CD14-positive monocyte (primary cell): ENCODE measurements around the gene LRRC4. TPM values are rescaled to one million over a fixed set of nuclear protein-coding genes. Genes with fewer than 3 reads are reported as not detected.

ENCODE experiments used
- DNase-seq, 3 donors: peaks; one replicate each; pipeline ENCODE4 v3.0.0-alpha.2; 2011 to 2022
- H2AFZ ChIP-seq: 2 replicates; pipeline ENCODE4 v1.6.0; 2012; ENCODE audit warnings: mild to moderate bottlenecking, low read depth, low read length, inconsistent platforms; ENCODE audit not compliant: insufficient read depth, poor library complexity, severe bottlenecking
- H3K27ac ChIP-seq, 2 donors: 1 replicate in 1 of 2; 2 replicates in 1 of 2; pipeline ENCODE4 v1.5.1; 2012 to 2013; ENCODE audit warnings: low read length in 2 of 2, control low read depth in 1 of 2, inconsistent platforms in 1 of 2, low read depth in 1 of 2, mild to moderate bottlenecking in 1 of 2
- H3K27me3 ChIP-seq, 2 donors: one replicate each; pipeline versions ENCODE4 v1.6.0 to v1.6.1; 2011 to 2013; ENCODE audit warnings: low read length in 2 of 2; ENCODE audit not compliant: control insufficient read depth in 2 of 2, insufficient read depth in 2 of 2
- H3K36me3 ChIP-seq, 2 donors: replicated peaks in 1 of 2; 1 replicate in 1 of 2; 2 replicates in 1 of 2; pipeline versions ENCODE4 v1.5.1 to v1.6.1; 2012 to 2013; ENCODE audit warnings: low read length in 2 of 2, control low read depth in 1 of 2, inconsistent platforms in 1 of 2, mild to moderate bottlenecking in 1 of 2; ENCODE audit not compliant: insufficient read depth in 2 of 2, control insufficient read depth in 1 of 2
- H3K4me1 ChIP-seq, 2 donors: 1 replicate in 1 of 2; 2 replicates in 1 of 2; pipeline versions ENCODE4 v1.5.1 to v1.6.1; 2012 to 2013; ENCODE audit warnings: low read length in 2 of 2, control low read depth in 1 of 2, inconsistent platforms in 1 of 2, mild to moderate bottlenecking in 1 of 2, moderate library complexity in 1 of 2; ENCODE audit not compliant: insufficient read depth in 2 of 2, control insufficient read depth in 1 of 2
- H3K4me2 ChIP-seq: replicated peaks from 2 replicates; pipeline ENCODE3; 2012; ENCODE audit warnings: low read length, moderate library complexity, mild to moderate bottlenecking; ENCODE audit not compliant: poor library complexity, severe bottlenecking; ENCODE audit errors: extremely low read depth
- H3K4me3 ChIP-seq, 3 experiments: fragments of 200-600 bp in 1 of 3; sonication (generic) in 1 of 3; replicated peaks in 1 of 3; 1 replicate in 2 of 3; 2 replicates in 1 of 3; pipeline ENCODE4 v1.5.1; 2011 to 2013; ENCODE audit warnings: low read length in 3 of 3, mild to moderate bottlenecking in 3 of 3, control low read depth in 2 of 3, low read depth in 2 of 3, inconsistent platforms in 1 of 3, moderate library complexity in 1 of 3
- H3K79me2 ChIP-seq: 2 replicates; pipeline ENCODE4 v1.6.0; 2012; ENCODE audit warnings: mild to moderate bottlenecking, control low read depth, inconsistent platforms, low read length, moderate library complexity; ENCODE audit not compliant: insufficient read depth
- H3K9ac ChIP-seq: 2 replicates; pipeline ENCODE4 v1.6.0; 2017; ENCODE audit warnings: low read length, mild to moderate bottlenecking; ENCODE audit not compliant: insufficient read depth, poor library complexity, severe bottlenecking
- H3K9me3 ChIP-seq, 2 donors: replicated peaks in 1 of 2; 1 replicate in 1 of 2; 2 replicates in 1 of 2; pipeline versions ENCODE4 v1.5.1 to v1.6.1; 2012 to 2013; ENCODE audit warnings: low read length in 2 of 2, control low read depth in 1 of 2; ENCODE audit not compliant: control insufficient read depth in 1 of 2, insufficient read depth in 1 of 2
- H4K20me1 ChIP-seq: 2 replicates; pipeline ENCODE4 v1.6.0; 2012; ENCODE audit warnings: mild to moderate bottlenecking, low read length, control low read depth, moderate library complexity; ENCODE audit not compliant: insufficient read depth
- H3K27ac Mint-ChIP-seq, 7 donors: one replicate each; pipeline ENCODE4 v1.8.0; 2020; ENCODE audit warnings: mild to moderate bottlenecking in 7 of 7, mixed read lengths in 7 of 7, moderate library complexity in 6 of 7, inconsistent platforms in 2 of 7
- H3K27me3 Mint-ChIP-seq, 3 donors: one replicate each; pipeline ENCODE4 v1.8.0; 2021 to 2022; ENCODE audit warnings: low read depth in 3 of 3, mild to moderate bottlenecking in 3 of 3, mixed read lengths in 3 of 3, moderate library complexity in 3 of 3, inconsistent platforms in 1 of 3
- H3K36me3 Mint-ChIP-seq, 2 donors: one replicate each; pipeline ENCODE4 v1.8.0; 2020; ENCODE audit warnings: mixed read lengths in 2 of 2, inconsistent platforms in 1 of 2, mild to moderate bottlenecking in 1 of 2
- H3K4me1 Mint-ChIP-seq: one replicate; pipeline ENCODE4 v1.8.0; 2020; ENCODE audit warnings: mild to moderate bottlenecking, mixed read lengths
- H3K4me3 Mint-ChIP-seq, 2 donors: one replicate each; pipeline ENCODE4 v1.8.0; 2020; ENCODE audit warnings: mild to moderate bottlenecking in 2 of 2, mixed read lengths in 2 of 2, moderate library complexity in 1 of 2
- H3K9me3 Mint-ChIP-seq, 7 donors: one replicate each; pipeline ENCODE4 v1.8.0; 2020 to 2022; ENCODE audit warnings: mixed read lengths in 7 of 7, mild to moderate bottlenecking in 6 of 7, moderate library complexity in 6 of 7, inconsistent platforms in 2 of 7
- CTCF ChIP-seq: fragments of 200-600 bp; IDR thresholded peaks from one replicate; pipeline ENCODE4 v1.8.0; 2022; ENCODE audit warnings: antibody characterized with exemption, mild to moderate bottlenecking
- WGBS: methylation state at CpG from one replicate; pipeline ENCODE4 v1.1.5; 2013; ENCODE audit warnings: missing lambda C conversion rate; ENCODE audit not compliant: insufficient coverage; 5-methylcytosine and 5-hydroxymethylcytosine counted together
- intact Hi-C, 2 donors: fragments of 100-400 bp; cut with micrococcal nuclease; formaldehyde crosslinking; loops; one replicate each; pipeline versions ENCODE4 v1.15.0 to v1.15.1; 2023
- polyA plus RNA-seq, 3 donors: library from polyadenylated mRNA; depleted of rRNA in 1 of 3; unstranded in 2 of 3; stranded (reverse) in 1 of 3; fragments of 300-500 nt in 2 of 3; fragments of >200 nt in 1 of 3; fragmentation: Illumina TruSeq in 2 of 3; gene quantifications; 1 replicate in 2 of 3; 2 replicates in 1 of 3; pipeline ENCODE4 v1.2.3, GENCODE V29; 2012 to 2021

Gene LRRC4
- polyA plus RNA-seq, 3 donors = 0.12 to 3.3 (median 0.91) TPM

- Mint-ChIP-seq H3K4me3 (no peak overlapping the region), H3K27ac (peak overlapping the region in 2 of 7 donors; percentile 32 to 46), H3K27me3 (peaks cover 0 to 2% (median 2%) of the 10 kb centered on the region in 3 donors), H3K4me1 (peaks cover 21% of the 10 kb centered on the region), H3K36me3 (peaks cover 29 to 62% of the 10 kb centered on the region in 2 donors), H3K9me3 (no peaks in the 10 kb centered on the region)
- no peak overlapping the region for H3K4me2 ChIP-seq
- H4K20me1 ChIP-seq = peaks cover 7% of the 10 kb centered on the region
- no peak for DNase-seq
- WGBS = no CpG with 5 or more reads among the region's 8 CpGs
- H3K9me3 ChIP-seq = no peaks in the 10 kb centered on the region
- H3K27me3 ChIP-seq = no peaks in the 10 kb centered on the region
- H3K36me3 ChIP-seq = peaks cover 19 to 74% of the 10 kb centered on the region in 2 donors
- H3K4me3 ChIP-seq = no peak overlapping the region
- no peaks in the 10 kb centered on the region for H3K79me2 ChIP-seq
- H3K4me1 ChIP-seq = peaks cover 0 to 10% of the 10 kb centered on the region in 2 donors
- no peak overlapping the region for H2AFZ ChIP-seq
- no peak overlapping the region for H3K9ac ChIP-seq
- no peak for TF ChIP-seq CTCF
- no peak overlapping the region for H3K27ac ChIP-seq
- intact Hi-C loops = no loop called here
These were observed 38.4 kb upstream of the LRRC4 start for GRCh38 chr7:128069373-128070364.

GRCh38 chr7:128068785-128069184 lies 37.5 kb upstream of the LRRC4 start:
- peaks cover 0 to 2% (median 2%) of the 10 kb centered on the region in 3 donors for H3K27me3 Mint-ChIP-seq
- no peak overlapping the region for H2AFZ ChIP-seq
- H3K27me3 ChIP-seq = no peaks in the 10 kb centered on the region
- H3K4me3 ChIP-seq = no peak overlapping the region
- H3K9ac ChIP-seq = no peak overlapping the region
- no peaks in the 10 kb centered on the region for H3K9me3 ChIP-seq
- H3K36me3 ChIP-seq = peaks cover 11 to 71% of the 10 kb centered on the region in 2 donors
- H3K4me3 Mint-ChIP-seq = no peak overlapping the region
- WGBS = 89% methylated on average over 6 of the region's 8 CpGs
- DNase-seq = no peak
- no peaks in the 10 kb centered on the region for H3K79me2 ChIP-seq
- peaks cover 0 to 10% of the 10 kb centered on the region in 2 donors for H3K4me1 ChIP-seq
- intact Hi-C loops = no loop called here
- peaks cover 21% of the 10 kb centered on the region for H3K4me1 Mint-ChIP-seq
- peaks cover 27 to 55% of the 10 kb centered on the region in 2 donors for H3K36me3 Mint-ChIP-seq
- no peaks in the 10 kb centered on the region for H3K9me3 Mint-ChIP-seq
- no peak for TF ChIP-seq CTCF
- H3K4me2 ChIP-seq = no peak overlapping the region
- peak overlapping the region in 1 of 2 donors; percentile 3 for H3K27ac ChIP-seq
- H3K27ac Mint-ChIP-seq = peak overlapping the region in 3 of 7 donors; percentile 13 to 53 (median 44)
- H4K20me1 ChIP-seq = peaks cover 7% of the 10 kb centered on the region
